Colonic mucosa (tissue), 4 donors: ENCODE results near the gene SEZ6L2. TPM values are rescaled to one million over a fixed set of nuclear protein-coding genes. Genes with fewer than 3 reads are reported as not detected.

Experiments
- DNase-seq: peaks from one replicate; pipeline ENCODE4 v3.0.0-alpha.2; 2020
- H3K27ac ChIP-seq: fragments of 200-600 bp; one replicate; pipeline ENCODE4 v1.8.0; 2021
- H3K27me3 ChIP-seq: fragments of 200-600 bp; one replicate; pipeline ENCODE4 v1.8.0; 2021
- H3K36me3 ChIP-seq: fragments of 200-600 bp; one replicate; pipeline ENCODE4 v1.8.0; 2021
- H3K4me1 ChIP-seq: fragments of 200-600 bp; one replicate; pipeline ENCODE4 v1.8.0; 2021; ENCODE audit warnings: mild to moderate bottlenecking
- H3K4me3 ChIP-seq: fragments of 200-600 bp; one replicate; pipeline ENCODE4 v1.8.0; 2021
- H3K9ac ChIP-seq, 2 donors: one replicate each; pipeline ENCODE4 v1.7.0; 2013; ENCODE audit warnings: control low read depth in 2 of 2, low read depth in 2 of 2, low read length in 2 of 2
- H3K9me3 ChIP-seq: fragments of 200-600 bp; one replicate; pipeline ENCODE4 v1.8.0; 2021
- CTCF ChIP-seq: fragments of 200-600 bp; IDR thresholded peaks from one replicate; pipeline ENCODE4 v1.8.0; 2022; ENCODE audit warnings: antibody characterized with exemption, mild to moderate bottlenecking
- intact Hi-C: fragments of 100-400 bp; cut with DNase I; formaldehyde crosslinking; loops from one replicate; pipeline ENCODE4 v1.14.1; 2022
- total RNA-seq, 2 donors: library from RNA; stranded (reverse); fragmentation: NEBNext Ultra II Directional in 1 of 2; extraction: Animal tissue kit (Norgen Biotek cat#: 25700) in 1 of 2; gene quantifications; one replicate each; pipeline ENCODE4 v1.2.1, GENCODE V29; 2021
- donor health status: healthy.
- donor health status: DM: no; HTN: no; CAD: no.
- donor health status: DM: no; HTN: no; CAD: no.

Gene SEZ6L2
- total RNA-seq, 2 donors from 2014 or later = 11.2 to 12.1 TPM

- intact Hi-C loops = no loop called here
- TF ChIP-seq CTCF = no peak
- Histone ChIP-seq H3K4me1 (peaks cover 45% of the 10 kb centered on the region), H3K9ac (peak overlapping the region in 1 of 2 donors; percentile 89), H3K27ac (peak overlapping the region; percentile 97), H3K9me3 (no peaks in the 10 kb centered on the region), H3K4me3 (peak overlapping the region; percentile 10), H3K27me3 (no peaks in the 10 kb centered on the region), H3K36me3 (peaks cover 2% of the 10 kb centered on the region)
- DNase-seq = peak; percentile 70
Observed at GRCh38 chr16:29825145-29826044, 74.0 kb downstream of the SEZ6L2 start.

GRCh38 chr16:29824589-29825144, 74.7 kb downstream of the SEZ6L2 start:
- Histone ChIP-seq H3K4me3 (peak overlapping the region; percentile 10), H3K36me3 (no peaks in the 10 kb centered on the region), H3K4me1 (peaks cover 45% of the 10 kb centered on the region), H3K9me3 (no peaks in the 10 kb centered on the region), H3K9ac (peak overlapping the region; percentile 8 to 89), H3K27me3 (no peaks in the 10 kb centered on the region), H3K27ac (peak overlapping the region; percentile 97)
- DNase-seq = no peak
- intact Hi-C loops = no loop called here
- TF ChIP-seq CTCF = no peak

- peak overlapping the region; percentile 97 for H3K27ac ChIP-seq
- intact Hi-C loops = no loop called here
- H3K9me3 ChIP-seq = no peaks in the 10 kb centered on the region
- H3K4me1 ChIP-seq = peaks cover 51% of the 10 kb centered on the region
- H3K9ac ChIP-seq = peak overlapping the region; percentile 77 to 100
- no peak for TF ChIP-seq CTCF
- no peaks in the 10 kb centered on the region for H3K36me3 ChIP-seq
- H3K27me3 ChIP-seq = no peaks in the 10 kb centered on the region
- no peak for DNase-seq
- peak overlapping the region; percentile 82 for H3K4me3 ChIP-seq
Observed at GRCh38 chr16:29821643-29822115, 77.7 kb downstream of the SEZ6L2 start.

Other genes with a start within 250 kb of the SEZ6L2 start
- 1 to 10 TPM; 2.3 to 3.7 TPM for gene SPN, start 236.3 kb downstream of the SEZ6L2 start, total RNA-seq
- gene QPRT, start 220.4 kb downstream of the SEZ6L2 start, total RNA-seq = 100 to 1,000 TPM in 1 of 2 donors, 10 to 100 TPM in 1; 54.7 to 102 TPM
- 1 to 10 TPM; 1.7 TPM for gene C16orf54, start 153.6 kb downstream of the SEZ6L2 start, total RNA-seq
- gene ZG16, start 121.3 kb downstream of the SEZ6L2 start, total RNA-seq = 100 to 1,000 TPM; 280 to 758 TPM
- 100 to 1,000 TPM in 1 of 2 donors, 10 to 100 TPM in 1; 60.7 to 150 TPM for gene KIF22, start 108.8 kb downstream of the SEZ6L2 start, total RNA-seq
- 100 to 1,000 TPM; 286 to 441 TPM for gene MAZ, start 93.0 kb downstream of the SEZ6L2 start, total RNA-seq
- gene PRRT2, start 87.4 kb downstream of the SEZ6L2 start, total RNA-seq = 1 to 10 TPM; 1.4 to 1.7 TPM
- 10 to 100 TPM; 16.0 to 45.0 TPM for gene PAGR1, start 83.4 kb downstream of the SEZ6L2 start, total RNA-seq
- gene MVP, start 79.1 kb downstream of the SEZ6L2 start, total RNA-seq = 100 to 1,000 TPM; 427 to 450 TPM
- 10 to 100 TPM; 58.1 to 62.7 TPM for gene CDIPT, start 36.3 kb downstream of the SEZ6L2 start, total RNA-seq
- gene ASPHD1, start 938 bp upstream of the SEZ6L2 start, total RNA-seq = 1 to 10 TPM; 1.5 to 3.9 TPM
- 10 to 100 TPM; 17.7 to 28.8 TPM for gene KCTD13, start 26.7 kb upstream of the SEZ6L2 start, total RNA-seq
- gene TMEM219, start 62.5 kb upstream of the SEZ6L2 start, total RNA-seq = 100 to 1,000 TPM; 149 to 174 TPM
- 10 to 100 TPM; 37.4 to 62.3 TPM for gene TAOK2, start 74.3 kb upstream of the SEZ6L2 start, total RNA-seq
- 10 to 100 TPM in 1 of 2 donors, 1 to 10 TPM in 1; 7.5 to 18.4 TPM for gene HIRIP3, start 96.1 kb upstream of the SEZ6L2 start, total RNA-seq
- 10 to 100 TPM; 46.9 to 80.2 TPM for gene INO80E, start 96.7 kb upstream of the SEZ6L2 start, total RNA-seq
- gene DOC2A, start 111.5 kb upstream of the SEZ6L2 start, total RNA-seq = 10 to 100 TPM in 1 of 2 donors, 1 to 10 TPM in 1; 4.8 to 12.9 TPM
- not detected for gene C16orf92, start 123.6 kb upstream of the SEZ6L2 start, total RNA-seq
- gene TLCD3B, start 131.7 kb upstream of the SEZ6L2 start, total RNA-seq = under 1 TPM; 0.16 to 0.49 TPM
- 1,000 to 10,000 TPM; 2,396 to 2,926 TPM for gene ALDOA, start 166.2 kb upstream of the SEZ6L2 start, total RNA-seq
- gene PPP4C, start 176.4 kb upstream of the SEZ6L2 start, total RNA-seq = 100 to 1,000 TPM; 111 to 156 TPM
- 1 to 10 TPM in 1 of 2 donors, under 1 TPM in 1; 0.85 to 1.6 TPM for gene TBX6, start 192.4 kb upstream of the SEZ6L2 start, total RNA-seq
- gene YPEL3, start 196.7 kb upstream of the SEZ6L2 start, total RNA-seq = 10 to 100 TPM; 15.5 to 39.2 TPM
- gene GDPD3, start 214.0 kb upstream of the SEZ6L2 start, total RNA-seq = 10 to 100 TPM; 40.4 to 95.2 TPM
- 100 to 1,000 TPM; 208 to 298 TPM for gene MAPK3, start 223.7 kb upstream of the SEZ6L2 start, total RNA-seq